ENCODE data around the gene METTL25B.

DNA sequence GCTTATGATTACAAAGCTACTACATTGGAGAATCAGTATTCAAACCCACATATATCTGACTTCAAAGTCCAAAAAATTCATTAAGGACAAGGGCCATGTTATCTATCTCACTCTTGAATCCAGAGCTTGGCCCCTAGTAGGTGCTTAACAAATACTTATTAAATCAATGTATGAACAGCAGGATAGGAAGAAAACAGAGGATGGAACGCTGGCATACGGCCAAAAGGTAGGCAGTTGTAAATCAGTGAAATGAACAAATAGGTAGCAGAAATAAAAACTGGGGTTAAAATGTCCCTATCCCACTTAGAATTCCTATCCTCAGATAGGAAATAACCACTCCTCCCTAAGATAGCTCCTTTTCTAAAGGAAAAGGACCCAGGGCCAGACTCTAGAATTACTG is 10.6 kb downstream of the METTL25B start:
- TF ChIP-seq, protein P1, sequence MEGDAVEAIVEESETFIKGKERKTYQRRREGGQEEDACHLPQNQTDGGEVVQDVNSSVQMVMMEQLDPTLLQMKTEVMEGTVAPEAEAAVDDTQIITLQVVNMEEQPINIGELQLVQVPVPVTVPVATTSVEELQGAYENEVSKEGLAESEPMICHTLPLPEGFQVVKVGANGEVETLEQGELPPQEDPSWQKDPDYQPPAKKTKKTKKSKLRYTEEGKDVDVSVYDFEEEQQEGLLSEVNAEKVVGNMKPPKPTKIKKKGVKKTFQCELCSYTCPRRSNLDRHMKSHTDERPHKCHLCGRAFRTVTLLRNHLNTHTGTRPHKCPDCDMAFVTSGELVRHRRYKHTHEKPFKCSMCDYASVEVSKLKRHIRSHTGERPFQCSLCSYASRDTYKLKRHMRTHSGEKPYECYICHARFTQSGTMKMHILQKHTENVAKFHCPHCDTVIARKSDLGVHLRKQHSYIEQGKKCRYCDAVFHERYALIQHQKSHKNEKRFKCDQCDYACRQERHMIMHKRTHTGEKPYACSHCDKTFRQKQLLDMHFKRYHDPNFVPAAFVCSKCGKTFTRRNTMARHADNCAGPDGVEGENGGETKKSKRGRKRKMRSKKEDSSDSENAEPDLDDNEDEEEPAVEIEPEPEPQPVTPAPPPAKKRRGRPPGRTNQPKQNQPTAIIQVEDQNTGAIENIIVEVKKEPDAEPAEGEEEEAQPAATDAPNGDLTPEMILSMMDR (conservative IDR thresholded peaks at IDR 0.05; ENCODE audit: low read depth, low read length), result no peak
- no peak for TF ChIP-seq POLR2A (IDR thresholded peaks at IDR 0.05; ENCODE audit: low read depth, low read length)
- TF ChIP-seq CHD1 (IDR thresholded peaks at IDR 0.05; ENCODE audit: low read depth, low read length), result no peak
- TF ChIP-seq, protein P2, sequence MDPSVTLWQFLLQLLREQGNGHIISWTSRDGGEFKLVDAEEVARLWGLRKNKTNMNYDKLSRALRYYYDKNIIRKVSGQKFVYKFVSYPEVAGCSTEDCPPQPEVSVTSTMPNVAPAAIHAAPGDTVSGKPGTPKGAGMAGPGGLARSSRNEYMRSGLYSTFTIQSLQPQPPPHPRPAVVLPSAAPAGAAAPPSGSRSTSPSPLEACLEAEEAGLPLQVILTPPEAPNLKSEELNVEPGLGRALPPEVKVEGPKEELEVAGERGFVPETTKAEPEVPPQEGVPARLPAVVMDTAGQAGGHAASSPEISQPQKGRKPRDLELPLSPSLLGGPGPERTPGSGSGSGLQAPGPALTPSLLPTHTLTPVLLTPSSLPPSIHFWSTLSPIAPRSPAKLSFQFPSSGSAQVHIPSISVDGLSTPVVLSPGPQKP (IDR thresholded peaks at IDR 0.05; ENCODE audit: borderline replicate concordance, low read depth, low read length), result no peak
- no peak for TF ChIP-seq BHLHE40 (IDR thresholded peaks at IDR 0.05; ENCODE audit: low read depth, low read length)
- TF ChIP-seq NFE2L2 (IDR thresholded peaks at IDR 0.05; ENCODE audit: low read depth, low read length), result no peak
- TF ChIP-seq CEBPB (IDR thresholded peaks at IDR 0.05; ENCODE audit: low read depth, low read length), result no peak
- no peak for TF ChIP-seq MXI1 (IDR thresholded peaks at IDR 0.05; ENCODE audit: borderline replicate concordance, low read depth, low read length)
- no peak for TF ChIP-seq RCOR1 (IDR thresholded peaks at IDR 0.05; ENCODE audit: insufficient replicate concordance, low read length)
- TF ChIP-seq, protein P3, sequence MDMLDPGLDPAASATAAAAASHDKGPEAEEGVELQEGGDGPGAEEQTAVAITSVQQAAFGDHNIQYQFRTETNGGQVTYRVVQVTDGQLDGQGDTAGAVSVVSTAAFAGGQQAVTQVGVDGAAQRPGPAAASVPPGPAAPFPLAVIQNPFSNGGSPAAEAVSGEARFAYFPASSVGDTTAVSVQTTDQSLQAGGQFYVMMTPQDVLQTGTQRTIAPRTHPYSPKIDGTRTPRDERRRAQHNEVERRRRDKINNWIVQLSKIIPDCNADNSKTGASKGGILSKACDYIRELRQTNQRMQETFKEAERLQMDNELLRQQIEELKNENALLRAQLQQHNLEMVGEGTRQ (IDR thresholded peaks at IDR 0.05; ENCODE audit: low read depth, low read length), result no peak
- no peak for TF ChIP-seq RFX5 (IDR thresholded peaks at IDR 0.05; ENCODE audit: low read depth, low read length)
- TF ChIP-seq RAD21 (IDR thresholded peaks at IDR 0.05; ENCODE audit: low read length), result no peak
- TF ChIP-seq SMC3 (IDR thresholded peaks at IDR 0.05; ENCODE audit: low read depth, low read length), result no peak
- TF ChIP-seq MAFK (IDR thresholded peaks at IDR 0.05; ENCODE audit: low read depth, low read length), result no peak

Data from IMR-90 (cell line).